Natural killer cell (primary cell): Measurements from ENCODE around the gene TGM2. TPM values are rescaled to one million over a fixed set of nuclear protein-coding genes. Genes with fewer than 3 reads are reported as not detected.
A peak's percentile ranks its signal among the peaks of the same experiment; 100 is the strongest.

ENCODE experiments used
- ATAC-seq, 3 donors: fragments of 150-1000 bp in 2 of 3; fragments of 200-7000 bp in 1 of 3; cut with Tn5 transposase; 1 replicate in 1 of 3; 2 replicates in 2 of 3; pipeline ENCODE4 v1.10.0; 2021; ENCODE audit warnings: mild to moderate bottlenecking in 2 of 3, moderate library complexity in 2 of 3
- DNase-seq, 2 donors: peaks; one replicate each; pipeline versions ENCODE4 v3.0.0 to v3.0.0-alpha.2; 2013 to 2021; ENCODE audit warnings: mixed read lengths in 1 of 2
- H3K27ac ChIP-seq: one replicate; pipeline ENCODE4 v1.5.1; 2013; ENCODE audit warnings: mild to moderate bottlenecking, low read length
- H3K27me3 ChIP-seq: one replicate; pipeline ENCODE4 v1.6.1; 2013; ENCODE audit warnings: low read length; ENCODE audit not compliant: control insufficient read depth, insufficient read depth
- H3K36me3 ChIP-seq: one replicate; pipeline ENCODE4 v1.6.1; 2013; ENCODE audit warnings: low read length; ENCODE audit not compliant: control insufficient read depth, insufficient read depth
- H3K4me1 ChIP-seq: one replicate; pipeline ENCODE4 v1.6.1; 2013; ENCODE audit warnings: low read length; ENCODE audit not compliant: control insufficient read depth, insufficient read depth
- H3K4me3 ChIP-seq: one replicate; pipeline ENCODE4 v1.5.1; 2013; ENCODE audit warnings: low read length
- H3K9me3 ChIP-seq: one replicate; pipeline ENCODE4 v1.6.1; 2013; ENCODE audit warnings: low read length; ENCODE audit not compliant: control insufficient read depth, insufficient read depth
- H3K27ac Mint-ChIP-seq, 2 donors: one replicate each; pipeline ENCODE4 v1.8.0; 2022; ENCODE audit warnings: mild to moderate bottlenecking in 2 of 2, mixed read lengths in 2 of 2, moderate library complexity in 1 of 2
- H3K27me3 Mint-ChIP-seq, 2 donors: one replicate each; pipeline ENCODE4 v1.8.0; 2022; ENCODE audit warnings: low read depth in 2 of 2, mixed read lengths in 2 of 2
- H3K36me3 Mint-ChIP-seq: one replicate; pipeline ENCODE4 v1.8.0; 2022; ENCODE audit warnings: mixed read lengths
- H3K4me1 Mint-ChIP-seq, 2 donors: one replicate each; pipeline ENCODE4 v1.8.0; 2022; ENCODE audit warnings: mixed read lengths in 2 of 2
- H3K4me3 Mint-ChIP-seq: one replicate; pipeline ENCODE4 v1.8.0; 2022; ENCODE audit warnings: mild to moderate bottlenecking, moderate library complexity, mixed read lengths
- H3K9me3 Mint-ChIP-seq, 2 donors: one replicate each; pipeline ENCODE4 v1.8.0; 2022; ENCODE audit warnings: mixed read lengths in 2 of 2
- WGBS: methylation state at CpG from one replicate; pipeline ENCODE4 v1.1.7; 2013; ENCODE audit warnings: missing lambda C conversion rate; ENCODE audit not compliant: insufficient coverage; 5-methylcytosine and 5-hydroxymethylcytosine counted together
- intact Hi-C: fragments of 100-400 bp; cut with micrococcal nuclease; formaldehyde crosslinking; loops from one replicate; pipeline ENCODE4 v1.14.2; 2022
- total RNA-seq, 4 donors: library from RNA; stranded (reverse); fragments of 120-200 nt in 1 of 4; gene quantifications; one replicate each; pipeline versions ENCODE4 v1.2.3 to v1.2.4, GENCODE V29; 2013 to 2022
- TF ChIP-seq, protein P1 (sequence below): fragments of 200-600 bp; IDR thresholded peaks from one replicate; pipeline ENCODE4 v1.8.0; 2022; ENCODE audit warnings: antibody characterized with exemption

Gene TGM2
- total RNA-seq, 3 donors from 2014 or later (not counting 1 experiment from before 2014, with no cell fraction given) = 0.33 TPM; not detected in 1

DNA sequence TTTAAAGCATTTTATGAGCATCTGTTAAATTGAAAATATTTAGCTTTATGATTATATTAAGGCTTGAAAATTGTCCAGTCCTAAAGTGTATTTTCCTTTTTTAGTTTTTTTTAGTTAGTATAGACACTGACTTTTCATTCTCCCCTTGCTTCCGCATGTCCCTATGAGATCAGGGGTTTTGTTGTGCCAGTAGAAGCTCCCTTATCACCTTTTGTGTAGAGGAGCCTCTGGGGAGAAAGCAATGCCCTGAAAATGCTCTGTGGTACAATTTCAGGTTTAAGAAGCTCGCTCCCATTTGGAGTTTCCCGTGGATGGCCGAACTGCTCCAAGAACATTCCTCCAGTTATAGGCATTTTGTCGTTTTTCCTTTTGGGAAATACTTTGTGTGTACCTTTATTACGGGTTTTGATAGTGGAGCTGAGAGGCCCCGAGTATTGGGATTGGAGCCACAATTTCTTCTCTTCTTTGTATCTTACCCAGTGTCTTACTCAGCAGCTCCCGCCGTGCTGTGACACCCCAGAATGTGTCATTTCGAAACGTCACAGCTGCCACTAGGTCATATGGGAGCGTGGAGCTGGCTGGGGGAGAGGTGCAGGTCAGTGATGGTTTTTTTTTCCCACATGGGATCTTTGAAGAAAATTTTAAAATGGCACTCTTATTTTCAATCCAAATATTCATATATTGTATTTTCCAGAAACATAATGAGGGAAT, 81.6 kb downstream of the TGM2 start:
- no peaks in the 10 kb centered on the region for H3K4me1 ChIP-seq
- Mint-ChIP-seq H3K27ac (no peak overlapping the region), H3K36me3 (peaks cover 15% of the 10 kb centered on the region), H3K4me1 (peaks cover 27 to 42% of the 10 kb centered on the region in 2 donors), H3K27me3 (no peaks in the 10 kb centered on the region), H3K4me3 (no peak overlapping the region), H3K9me3 (no peaks in the 10 kb centered on the region)
- H3K9me3 ChIP-seq = no peaks in the 10 kb centered on the region
- 89% methylated on average over 12 of the region's 12 CpGs for WGBS
- intact Hi-C loops = no loop called here
- no peak overlapping the region for H3K27ac ChIP-seq
- no peak overlapping the region for H3K4me3 ChIP-seq
- DNase-seq (no peak), ATAC-seq (no peak)
- H3K27me3 ChIP-seq = no peaks in the 10 kb centered on the region
- TF ChIP-seq, protein P1, sequence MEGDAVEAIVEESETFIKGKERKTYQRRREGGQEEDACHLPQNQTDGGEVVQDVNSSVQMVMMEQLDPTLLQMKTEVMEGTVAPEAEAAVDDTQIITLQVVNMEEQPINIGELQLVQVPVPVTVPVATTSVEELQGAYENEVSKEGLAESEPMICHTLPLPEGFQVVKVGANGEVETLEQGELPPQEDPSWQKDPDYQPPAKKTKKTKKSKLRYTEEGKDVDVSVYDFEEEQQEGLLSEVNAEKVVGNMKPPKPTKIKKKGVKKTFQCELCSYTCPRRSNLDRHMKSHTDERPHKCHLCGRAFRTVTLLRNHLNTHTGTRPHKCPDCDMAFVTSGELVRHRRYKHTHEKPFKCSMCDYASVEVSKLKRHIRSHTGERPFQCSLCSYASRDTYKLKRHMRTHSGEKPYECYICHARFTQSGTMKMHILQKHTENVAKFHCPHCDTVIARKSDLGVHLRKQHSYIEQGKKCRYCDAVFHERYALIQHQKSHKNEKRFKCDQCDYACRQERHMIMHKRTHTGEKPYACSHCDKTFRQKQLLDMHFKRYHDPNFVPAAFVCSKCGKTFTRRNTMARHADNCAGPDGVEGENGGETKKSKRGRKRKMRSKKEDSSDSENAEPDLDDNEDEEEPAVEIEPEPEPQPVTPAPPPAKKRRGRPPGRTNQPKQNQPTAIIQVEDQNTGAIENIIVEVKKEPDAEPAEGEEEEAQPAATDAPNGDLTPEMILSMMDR = no peak
- peaks cover 51% of the 10 kb centered on the region for H3K36me3 ChIP-seq

DNA sequence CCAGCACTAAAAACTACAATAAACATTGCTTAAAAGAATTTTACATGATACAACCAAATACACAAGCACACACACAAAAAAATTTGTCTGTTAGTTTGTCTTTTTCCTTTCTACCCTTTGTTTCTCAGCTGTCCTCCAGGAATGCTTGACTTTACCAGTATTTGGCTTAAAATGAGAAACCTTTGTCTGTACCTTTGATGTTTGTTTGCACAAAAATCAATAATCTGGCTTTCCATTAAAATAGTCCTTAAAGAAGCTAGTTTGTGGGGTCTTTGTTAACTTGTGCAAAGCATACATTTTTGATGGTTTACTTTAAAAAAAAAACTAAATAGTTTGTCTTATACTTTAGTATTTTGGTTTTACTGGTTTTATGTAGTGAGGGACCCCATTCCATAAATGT, 82.2 kb downstream of the TGM2 start:
- no peaks in the 10 kb centered on the region for H3K9me3 Mint-ChIP-seq
- Histone ChIP-seq H3K4me1 (no peaks in the 10 kb centered on the region), H3K36me3 (peaks cover 48% of the 10 kb centered on the region), H3K27ac (no peak overlapping the region), H3K4me3 (no peak overlapping the region), H3K9me3 (no peaks in the 10 kb centered on the region), H3K27me3 (no peaks in the 10 kb centered on the region)
- H3K4me1 Mint-ChIP-seq = peaks cover 27 to 39% of the 10 kb centered on the region in 2 donors
- TF ChIP-seq, protein P1 = no peak
- no peak for ATAC-seq
- H3K27ac Mint-ChIP-seq = no peak overlapping the region
- intact Hi-C loops = no loop called here
- DNase-seq = no peak
- H3K27me3 Mint-ChIP-seq = no peaks in the 10 kb centered on the region
- H3K36me3 Mint-ChIP-seq = peaks cover 15% of the 10 kb centered on the region
- no peak overlapping the region for H3K4me3 Mint-ChIP-seq

DNA sequence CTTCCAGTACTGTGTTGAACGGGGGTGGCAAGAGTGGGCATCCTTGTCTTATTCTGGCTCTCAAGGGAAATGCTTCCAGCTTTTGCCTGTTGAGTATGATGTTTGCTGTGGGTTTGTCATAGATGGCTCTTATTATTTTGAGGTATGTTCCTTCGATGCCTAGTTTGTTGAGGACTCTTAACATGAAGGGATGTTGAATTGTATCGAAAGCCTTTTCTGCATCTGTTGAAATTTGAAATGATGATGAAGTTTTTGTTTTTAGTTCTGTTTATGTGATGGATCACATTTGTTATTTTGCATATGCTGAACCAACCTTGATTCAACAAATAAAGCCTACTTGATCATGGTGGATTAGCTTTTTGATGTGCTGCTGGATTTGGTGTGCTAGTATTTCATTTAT, 83.5 kb downstream of the TGM2 start:
- Histone ChIP-seq H3K9me3 (no peaks in the 10 kb centered on the region), H3K4me1 (peaks cover 3% of the 10 kb centered on the region), H3K27ac (no peak overlapping the region), H3K4me3 (no peak overlapping the region), H3K36me3 (peaks cover 50% of the 10 kb centered on the region), H3K27me3 (no peaks in the 10 kb centered on the region)
- ATAC-seq (no peak), DNase-seq (no peak)
- Mint-ChIP-seq H3K27me3 (no peaks in the 10 kb centered on the region), H3K27ac (peak overlapping the region in 1 of 2 donors; percentile 34), H3K9me3 (no peaks in the 10 kb centered on the region), H3K4me3 (no peak overlapping the region), H3K36me3 (peaks cover 15% of the 10 kb centered on the region), H3K4me1 (peaks cover 32 to 39% of the 10 kb centered on the region in 2 donors)
- 66% methylated on average over 3 of the region's 3 CpGs for WGBS
- TF ChIP-seq, protein P1 = no peak
- intact Hi-C loops = no loop called here

DNA sequence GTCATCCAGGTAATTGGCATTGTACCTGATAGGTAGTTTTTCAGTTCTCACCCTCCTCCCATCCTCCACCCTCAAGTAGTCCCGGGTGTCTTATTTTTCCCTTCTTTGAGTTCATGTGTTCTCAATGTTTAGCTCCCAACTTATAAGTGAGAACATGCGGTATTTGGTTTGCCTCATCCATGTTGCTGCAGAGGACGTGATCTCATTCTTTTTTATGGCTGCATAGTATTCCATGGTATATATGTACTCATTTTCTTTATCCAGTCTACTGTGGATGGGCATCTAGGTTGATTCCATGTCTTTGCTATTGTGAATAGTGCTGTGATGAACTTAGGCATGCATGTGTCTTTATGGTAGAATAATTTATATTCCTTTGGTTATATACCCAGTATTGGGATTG, 85.7 kb downstream of the TGM2 start:
- Histone ChIP-seq H3K9me3 (no peaks in the 10 kb centered on the region), H3K36me3 (peaks cover 40% of the 10 kb centered on the region), H3K27me3 (no peaks in the 10 kb centered on the region), H3K4me3 (no peak overlapping the region), H3K27ac (no peak overlapping the region), H3K4me1 (peaks cover 3% of the 10 kb centered on the region)
- ATAC-seq (no peak), DNase-seq (no peak)
- intact Hi-C loops = no loop called here
- Mint-ChIP-seq H3K27me3 (no peaks in the 10 kb centered on the region), H3K4me1 (peaks cover 29 to 32% of the 10 kb centered on the region in 2 donors), H3K27ac (peak overlapping the region in 1 of 2 donors; percentile 40), H3K9me3 (no peaks in the 10 kb centered on the region), H3K4me3 (no peak overlapping the region), H3K36me3 (peaks cover 15% of the 10 kb centered on the region)
- WGBS = 100% methylated on average over 3 of the region's 3 CpGs
- TF ChIP-seq, protein P1 = no peak
